B cell (primary cell): ENCODE results near the gene ZNF789.

Experiments used
- EZH2 ChIP-seq: IDR thresholded peaks from 2 replicates; pipeline ENCODE4 v1.6.1; 2012; ENCODE audit warnings: borderline replicate concordance, low read depth, mild to moderate bottlenecking, moderate library complexity, low read length; ENCODE audit not compliant: insufficient read depth, poor library complexity, severe bottlenecking
- TF ChIP-seq, protein P1 (sequence below): fragments of 200-600 bp; IDR thresholded peaks from one replicate; pipeline ENCODE4 v1.8.0; 2022; ENCODE audit warnings: antibody characterized with exemption, mild to moderate bottlenecking

DNA sequence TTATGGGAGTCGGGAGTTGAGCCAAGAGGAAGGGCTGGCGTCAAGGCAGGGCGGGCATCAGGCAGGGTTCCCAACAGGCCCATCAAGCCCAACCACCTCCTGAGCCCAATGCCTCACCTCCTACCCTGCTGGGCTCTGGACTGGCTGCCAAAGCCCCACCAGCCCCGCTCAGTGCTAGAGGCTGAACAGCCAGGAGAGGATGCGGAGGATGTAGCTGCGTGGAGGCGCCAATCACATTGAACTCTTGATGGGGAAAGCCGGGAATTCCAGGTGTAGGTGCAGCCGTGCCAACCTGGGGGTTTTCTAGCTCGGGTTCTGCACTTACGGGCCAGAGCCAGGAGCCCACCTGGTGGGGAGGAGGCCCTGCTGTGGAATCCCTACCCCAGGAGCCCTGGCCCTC lies 19.6 kb upstream of the ZNF789 start:
- no peak for TF ChIP-seq EZH2
- TF ChIP-seq, protein P1, sequence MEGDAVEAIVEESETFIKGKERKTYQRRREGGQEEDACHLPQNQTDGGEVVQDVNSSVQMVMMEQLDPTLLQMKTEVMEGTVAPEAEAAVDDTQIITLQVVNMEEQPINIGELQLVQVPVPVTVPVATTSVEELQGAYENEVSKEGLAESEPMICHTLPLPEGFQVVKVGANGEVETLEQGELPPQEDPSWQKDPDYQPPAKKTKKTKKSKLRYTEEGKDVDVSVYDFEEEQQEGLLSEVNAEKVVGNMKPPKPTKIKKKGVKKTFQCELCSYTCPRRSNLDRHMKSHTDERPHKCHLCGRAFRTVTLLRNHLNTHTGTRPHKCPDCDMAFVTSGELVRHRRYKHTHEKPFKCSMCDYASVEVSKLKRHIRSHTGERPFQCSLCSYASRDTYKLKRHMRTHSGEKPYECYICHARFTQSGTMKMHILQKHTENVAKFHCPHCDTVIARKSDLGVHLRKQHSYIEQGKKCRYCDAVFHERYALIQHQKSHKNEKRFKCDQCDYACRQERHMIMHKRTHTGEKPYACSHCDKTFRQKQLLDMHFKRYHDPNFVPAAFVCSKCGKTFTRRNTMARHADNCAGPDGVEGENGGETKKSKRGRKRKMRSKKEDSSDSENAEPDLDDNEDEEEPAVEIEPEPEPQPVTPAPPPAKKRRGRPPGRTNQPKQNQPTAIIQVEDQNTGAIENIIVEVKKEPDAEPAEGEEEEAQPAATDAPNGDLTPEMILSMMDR: no peak
